Activated naive CD8-positive, alpha-beta T cell (primary cell): ENCODE measurements around the gene FKBP8.
A peak's percentile ranks its signal among the peaks of the same experiment; 100 is the strongest.
"Not testable (repeated sequence)": the region's sequence is repeated elsewhere in the genome, so short reads cannot be mapped to it uniquely, and the experiment has no call there.

Source experiments
- H3K27ac Mint-ChIP-seq: one replicate; pipeline ENCODE4 v1.8.0; 2021; ENCODE audit warnings: mixed read lengths
- H3K27me3 Mint-ChIP-seq: one replicate; pipeline ENCODE4 v1.8.0; 2021; ENCODE audit warnings: mixed read lengths
- H3K36me3 Mint-ChIP-seq: one replicate; pipeline ENCODE4 v1.8.0; 2021; ENCODE audit warnings: mixed read lengths
- H3K4me1 Mint-ChIP-seq: one replicate; pipeline ENCODE4 v1.8.0; 2021; ENCODE audit warnings: low read depth, mixed read lengths
- H3K4me3 Mint-ChIP-seq: one replicate; pipeline ENCODE4 v1.8.0; 2021; ENCODE audit warnings: mild to moderate bottlenecking, mixed read lengths
- H3K9me3 Mint-ChIP-seq: one replicate; pipeline ENCODE4 v1.8.0; 2021; ENCODE audit warnings: low read depth, mixed read lengths

The FKBP8 gene

GRCh38 chr19:18540200-18540599, 3.2 kb downstream of the FKBP8 start:
- H3K27ac Mint-ChIP-seq, H3K27me3 Mint-ChIP-seq, H3K4me3 Mint-ChIP-seq, H3K9me3 Mint-ChIP-seq, H3K36me3 Mint-ChIP-seq: not testable (repeated sequence)
- peaks cover 22% of the 10 kb centered on the region for H3K4me1 Mint-ChIP-seq

GRCh38 chr19:18539372-18539771, 4.0 kb downstream of the FKBP8 start:
- no peak overlapping the region for H3K27ac Mint-ChIP-seq

GRCh38 chr19:18538115-18538514, 5.3 kb downstream of the FKBP8 start:
- no peak overlapping the region for H3K4me3 Mint-ChIP-seq
- peaks cover 3% of the 10 kb centered on the region for H3K36me3 Mint-ChIP-seq
- H3K27ac Mint-ChIP-seq = no peak overlapping the region
- H3K27me3 Mint-ChIP-seq = no peaks in the 10 kb centered on the region
- H3K9me3 Mint-ChIP-seq = no peaks in the 10 kb centered on the region
- peaks cover 15% of the 10 kb centered on the region for H3K4me1 Mint-ChIP-seq

More at GRCh38 chr19:18539372-18539771, 4.0 kb downstream of the FKBP8 start:
- H3K4me3 Mint-ChIP-seq = no peak overlapping the region
- peaks cover 21% of the 10 kb centered on the region for H3K4me1 Mint-ChIP-seq
- H3K27me3 Mint-ChIP-seq = no peaks in the 10 kb centered on the region
- H3K36me3 Mint-ChIP-seq = peaks cover 3% of the 10 kb centered on the region
- no peaks in the 10 kb centered on the region for H3K9me3 Mint-ChIP-seq

- H3K27me3 Mint-ChIP-seq = no peaks in the 10 kb centered on the region
- H3K36me3 Mint-ChIP-seq = peaks cover 3% of the 10 kb centered on the region
- H3K9me3 Mint-ChIP-seq = no peaks in the 10 kb centered on the region
- H3K4me3 Mint-ChIP-seq = no peak overlapping the region
- no peak overlapping the region for H3K27ac Mint-ChIP-seq
- H3K4me1 Mint-ChIP-seq = peaks cover 15% of the 10 kb centered on the region
Measured at GRCh38 chr19:18537431-18537830, 5.9 kb downstream of the FKBP8 start.

- no peaks in the 10 kb centered on the region for H3K9me3 Mint-ChIP-seq
- H3K27me3 Mint-ChIP-seq = no peaks in the 10 kb centered on the region
- peaks cover 3% of the 10 kb centered on the region for H3K36me3 Mint-ChIP-seq
- H3K4me1 Mint-ChIP-seq = peaks cover 7% of the 10 kb centered on the region
- H3K27ac Mint-ChIP-seq = no peak overlapping the region
- H3K4me3 Mint-ChIP-seq = no peak overlapping the region
Measured at GRCh38 chr19:18536475-18536874, 6.9 kb downstream of the FKBP8 start.

- Mint-ChIP-seq H3K4me3 (no peak overlapping the region), H3K4me1 (no peaks in the 10 kb centered on the region), H3K27ac (no peak overlapping the region), H3K9me3 (no peaks in the 10 kb centered on the region), H3K27me3 (no peaks in the 10 kb centered on the region), H3K36me3 (peaks cover 3% of the 10 kb centered on the region)
Measured at GRCh38 chr19:18533058-18533457, 10.3 kb downstream of the FKBP8 start.

- Mint-ChIP-seq H3K27ac (no peak overlapping the region), H3K4me3 (no peak overlapping the region), H3K27me3 (no peaks in the 10 kb centered on the region), H3K9me3 (no peaks in the 10 kb centered on the region), H3K4me1 (no peaks in the 10 kb centered on the region), H3K36me3 (peaks cover 3% of the 10 kb centered on the region)
Measured at GRCh38 chr19:18532168-18532890, 11.0 kb downstream of the FKBP8 start.

GRCh38 chr19:18531485-18531884, 11.9 kb downstream of the FKBP8 start:
- H3K4me3 Mint-ChIP-seq = no peak overlapping the region
- H3K4me1 Mint-ChIP-seq = no peaks in the 10 kb centered on the region
- no peaks in the 10 kb centered on the region for H3K27me3 Mint-ChIP-seq
- no peak overlapping the region for H3K27ac Mint-ChIP-seq
- peaks cover under 1% of the 10 kb centered on the region for H3K36me3 Mint-ChIP-seq
- no peaks in the 10 kb centered on the region for H3K9me3 Mint-ChIP-seq

GRCh38 chr19:18529782-18530181, 13.6 kb downstream of the FKBP8 start:
- Mint-ChIP-seq H3K36me3 (no peaks in the 10 kb centered on the region), H3K27me3 (no peaks in the 10 kb centered on the region), H3K4me3 (no peak overlapping the region), H3K27ac (no peak overlapping the region), H3K4me1 (no peaks in the 10 kb centered on the region), H3K9me3 (no peaks in the 10 kb centered on the region)

GRCh38 chr19:18526316-18526715, 17.1 kb downstream of the FKBP8 start:
- no peaks in the 10 kb centered on the region for H3K27me3 Mint-ChIP-seq
- peaks cover 5% of the 10 kb centered on the region for H3K4me1 Mint-ChIP-seq
- no peaks in the 10 kb centered on the region for H3K9me3 Mint-ChIP-seq
- H3K4me3 Mint-ChIP-seq = no peak overlapping the region
- no peaks in the 10 kb centered on the region for H3K36me3 Mint-ChIP-seq
- no peak overlapping the region for H3K27ac Mint-ChIP-seq

- no peaks in the 10 kb centered on the region for H3K36me3 Mint-ChIP-seq
- peaks cover 16% of the 10 kb centered on the region for H3K4me1 Mint-ChIP-seq
- H3K4me3 Mint-ChIP-seq = no peak overlapping the region
- no peaks in the 10 kb centered on the region for H3K27me3 Mint-ChIP-seq
- H3K9me3 Mint-ChIP-seq = no peaks in the 10 kb centered on the region
- H3K27ac Mint-ChIP-seq = peak overlapping the region; percentile 41
Measured at GRCh38 chr19:18523841-18524240, 19.5 kb downstream of the FKBP8 start.

- Mint-ChIP-seq H3K27ac (peak overlapping the region; percentile 94), H3K4me3 (peak overlapping the region; percentile 32), H3K4me1 (peaks cover 16% of the 10 kb centered on the region)
- not testable (repeated sequence) for H3K27me3 Mint-ChIP-seq, H3K9me3 Mint-ChIP-seq, H3K36me3 Mint-ChIP-seq
Measured at GRCh38 chr19:18522862-18523440, 20.4 kb downstream of the FKBP8 start.

GRCh38 chr19:18522124-18522861, 21.1 kb downstream of the FKBP8 start:
- Mint-ChIP-seq H3K9me3 (no peaks in the 10 kb centered on the region), H3K27ac (peak overlapping the region; percentile 94), H3K27me3 (no peaks in the 10 kb centered on the region), H3K36me3 (no peaks in the 10 kb centered on the region), H3K4me3 (peak overlapping the region; percentile 95), H3K4me1 (peaks cover 16% of the 10 kb centered on the region)

- Mint-ChIP-seq H3K36me3 (no peaks in the 10 kb centered on the region), H3K9me3 (no peaks in the 10 kb centered on the region), H3K27ac (peak within 1 kb of the TSS; percentile 94), H3K27me3 (no peaks in the 10 kb centered on the region), H3K4me3 (peak within 1 kb of the TSS; percentile 99), H3K4me1 (peaks cover 18% of the 10 kb centered on the region)
Measured at GRCh38 chr19:18521692-18522123, 21.7 kb downstream of the FKBP8 start, which contains the start of gene ELL. Gene ELL (minus strand): TSS chr19:18522070. CDS start chr19:18522055, 15 bp downstream.
